ENCODE measurements around the gene PPP6C. TPM values are rescaled to one million over a fixed set of nuclear protein-coding genes. Genes with fewer than 3 reads are reported as not detected.

PPP6C gene
- total and polyA plus RNA-seq, 2 experiments from 2014 or later: 27.5 to 31.8 TPM

- no peaks in the 10 kb centered on the region for H3F3A ChIP-seq (ENCODE audit: insufficient read depth)
- H3K9me2 ChIP-seq (ENCODE audit: insufficient read depth): no peaks in the 10 kb centered on the region
- DNase-seq: peak; percentile 40
These were observed 35.8 kb downstream of the PPP6C start for GRCh38 chr9:125153712-125154367.

GRCh38 chr9:125151730-125152129, 37.9 kb downstream of the PPP6C start:
- peaks cover 37% of the 10 kb centered on the region for H3K36me3 ChIP-seq (ENCODE audit: low read depth)
- WGBS, 2 experiments (ENCODE audit: low coverage in 1 of 2, low lambda C conversion rate in 2 of 2, missing lambda C conversion rate in 2 of 2): 100% methylated on average over 2 of the region's 2 CpGs
- 0 out of 2 replicates have a peak, but pooled peaks cover 6% of the 10 kb centered on the region for H3F3A ChIP-seq (ENCODE audit: insufficient read depth)
- in situ Hi-C loops (cut with MboI): no loop called here
- no peaks in the 10 kb centered on the region; the same call in 1 of the 2 replicates for H3K4me1 ChIP-seq (ENCODE audit: insufficient read depth)
- H3K27ac ChIP-seq: no peak overlapping the region
- TF ChIP-seq EZH2 (IDR thresholded peaks at IDR 0.05; ENCODE audit: insufficient read depth, poor library complexity, severe bottlenecking): no peak
- TF ChIP-seq EZH2phosphoT487 (IDR thresholded peaks at IDR 0.05; ENCODE audit: insufficient read depth, low read depth): no peak
- no peaks in the 10 kb centered on the region for H3K9me2 ChIP-seq (ENCODE audit: insufficient read depth)
- H4K20me1 ChIP-seq (ENCODE audit: insufficient read depth): no peaks in the 10 kb centered on the region
- H3K9ac ChIP-seq: no peak overlapping the region
- no peak overlapping the region for H3K4me3 ChIP-seq
- H3K27me3 ChIP-seq (replicated peaks; ENCODE audit: insufficient read depth): no peaks in the 10 kb centered on the region
- H2AFZ ChIP-seq: no peak overlapping the region
- no peak for DNase-seq
- H3K9me3 ChIP-seq (ENCODE audit: low read depth): no peaks in the 10 kb centered on the region
- H3K4me2 ChIP-seq (ENCODE audit: unreplicated experiment): no peak overlapping the region
- H3K79me2 ChIP-seq (ENCODE audit: insufficient read depth): no peaks in the 10 kb centered on the region; the same call in 1 of the 2 replicates

More at GRCh38 chr9:125153712-125154367, 35.8 kb downstream of the PPP6C start:
- H3K27me3 ChIP-seq (replicated peaks; ENCODE audit: insufficient read depth): no peaks in the 10 kb centered on the region
- H3K27ac ChIP-seq: no peak overlapping the region
- no peaks in the 10 kb centered on the region for H3K9me3 ChIP-seq (ENCODE audit: low read depth)
- TF ChIP-seq EZH2phosphoT487 (IDR thresholded peaks at IDR 0.05; ENCODE audit: insufficient read depth, low read depth): no peak
- TF ChIP-seq EZH2 (IDR thresholded peaks at IDR 0.05; ENCODE audit: insufficient read depth, poor library complexity, severe bottlenecking): no peak
- no peak overlapping the region for H3K9ac ChIP-seq
- H3K79me2 ChIP-seq (ENCODE audit: insufficient read depth): peaks cover 19% of the 10 kb centered on the region
- no peak overlapping the region for H3K4me2 ChIP-seq (ENCODE audit: unreplicated experiment)
- no peak overlapping the region for H2AFZ ChIP-seq
- in situ Hi-C loops (cut with MboI): no loop called here
- no peak overlapping the region for H3K4me3 ChIP-seq
- 71 to 72% methylated on average over 4 of the region's 4 CpGs for WGBS, 2 experiments (ENCODE audit: low coverage in 1 of 2, low lambda C conversion rate in 2 of 2, missing lambda C conversion rate in 2 of 2)
- no peaks in the 10 kb centered on the region for H4K20me1 ChIP-seq (ENCODE audit: insufficient read depth)
- H3K4me1 ChIP-seq (ENCODE audit: insufficient read depth): no peaks in the 10 kb centered on the region; the same call in 1 of the 2 replicates
- H3K36me3 ChIP-seq (ENCODE audit: low read depth): peaks cover 34% of the 10 kb centered on the region

GRCh38 chr9:125150349-125151245, 39.0 kb downstream of the PPP6C start:
- H3K36me3 ChIP-seq (ENCODE audit: low read depth): peaks cover 37% of the 10 kb centered on the region
- H4K20me1 ChIP-seq (ENCODE audit: insufficient read depth): no peaks in the 10 kb centered on the region
- no peaks in the 10 kb centered on the region for H3K27me3 ChIP-seq (replicated peaks; ENCODE audit: insufficient read depth)
- H3K9me2 ChIP-seq (ENCODE audit: insufficient read depth): no peaks in the 10 kb centered on the region
- no peaks in the 10 kb centered on the region for H3K9me3 ChIP-seq (ENCODE audit: low read depth)
- TF ChIP-seq EZH2phosphoT487 (IDR thresholded peaks at IDR 0.05; ENCODE audit: insufficient read depth, low read depth) (no peak), EZH2 (IDR thresholded peaks at IDR 0.05; ENCODE audit: insufficient read depth, poor library complexity, severe bottlenecking) (no peak)
- H3K4me1 ChIP-seq (ENCODE audit: insufficient read depth): no peaks in the 10 kb centered on the region; the same call in 1 of the 2 replicates
- no peak overlapping the region for H3K9ac ChIP-seq
- DNase-seq: no peak
- no peak overlapping the region for H3K4me3 ChIP-seq
- H2AFZ ChIP-seq: no peak overlapping the region
- WGBS, 2 experiments (ENCODE audit: low coverage in 1 of 2, low lambda C conversion rate in 2 of 2, missing lambda C conversion rate in 2 of 2): 77% methylated on average over 12 of the region's 12 CpGs
- no peaks in the 10 kb centered on the region for H3K79me2 ChIP-seq (ENCODE audit: insufficient read depth)
- no peak overlapping the region for H3K27ac ChIP-seq
- in situ Hi-C loops (cut with MboI): no loop called here
- no peak overlapping the region for H3K4me2 ChIP-seq (ENCODE audit: unreplicated experiment)
- peaks cover 16% of the 10 kb centered on the region; the same call in 1 of the 2 replicates for H3F3A ChIP-seq (ENCODE audit: insufficient read depth)

- peaks cover 18% of the 10 kb centered on the region; the same call in 1 of the 2 replicates for H3K36me3 ChIP-seq (ENCODE audit: low read depth)
- in situ Hi-C loops (cut with MboI): loop anchor here (25.0 kb wide), 1 partner anchor 210 kb away; the partner anchor contains the start of gene GOLGA1
- 80 to 86% methylated on average over 3 of the region's 3 CpGs for WGBS, 2 experiments (ENCODE audit: low coverage in 1 of 2, low lambda C conversion rate in 2 of 2, missing lambda C conversion rate in 2 of 2)
These were observed 42.1 kb downstream of the PPP6C start for GRCh38 chr9:125147401-125147951.

More at GRCh38 chr9:125147401-125147951, 42.1 kb downstream of the PPP6C start:
- Histone ChIP-seq H3K4me3 (no peak overlapping the region), H3K4me2 (ENCODE audit: unreplicated experiment) (no peak overlapping the region), H4K20me1 (ENCODE audit: insufficient read depth) (no peaks in the 10 kb centered on the region), H3K9me3 (ENCODE audit: low read depth) (no peaks in the 10 kb centered on the region), H2AFZ (no peak overlapping the region), H3K4me1 (ENCODE audit: insufficient read depth) (no peaks in the 10 kb centered on the region), H3F3A (ENCODE audit: insufficient read depth) (peaks cover 34% of the 10 kb centered on the region; the same call in 1 of the 2 replicates), H3K79me2 (ENCODE audit: insufficient read depth) (no peaks in the 10 kb centered on the region), H3K9ac (no peak overlapping the region), H3K27me3 (replicated peaks; ENCODE audit: insufficient read depth) (no peaks in the 10 kb centered on the region), H3K27ac (no peak overlapping the region), H3K9me2 (ENCODE audit: insufficient read depth) (no peaks in the 10 kb centered on the region)
- TF ChIP-seq EZH2phosphoT487 (IDR thresholded peaks at IDR 0.05; ENCODE audit: insufficient read depth, low read depth) (no peak), EZH2 (IDR thresholded peaks at IDR 0.05; ENCODE audit: insufficient read depth, poor library complexity, severe bottlenecking) (no peak)
- no peak for DNase-seq

Measured in GM23248 (cell line).